Bronchial epithelial cell (primary cell): ENCODE measurements around the gene DHX58. TPM values are rescaled to one million over a fixed set of nuclear protein-coding genes. Genes with fewer than 3 reads are reported as not detected.

Experiments used
- DNase-seq: peaks from one replicate; pipeline ENCODE4 v3.0.0-alpha.2; 2010; ENCODE audit warnings: low read depth
- FAIRE-seq: peaks from 2 replicates; lab custom pipeline; 2011; peaks lifted over from hg19 to GRCh38; lab: Jason Lieb, UNC
- H3K27me3 ChIP-seq: 2 replicates; pipeline ENCODE4 v1.5.1; 2011; ENCODE audit warnings: low read length; ENCODE audit not compliant: control insufficient read depth, insufficient read depth
- H3K36me3 ChIP-seq: 2 replicates; pipeline ENCODE4 v1.5.1; 2011; ENCODE audit warnings: low read length; ENCODE audit not compliant: control insufficient read depth, insufficient read depth
- H3K4me3 ChIP-seq: 2 replicates; pipeline ENCODE4 v1.5.1; 2011; ENCODE audit warnings: mild to moderate bottlenecking, low read depth, low read length, control low read depth
- CTCF ChIP-seq: IDR thresholded peaks from 2 replicates; pipeline ENCODE4 v1.5.1; 2011; ENCODE audit warnings: mild to moderate bottlenecking, moderate library complexity, low read length, control low read depth, inconsistent platforms; ENCODE audit not compliant: insufficient read depth, severe bottlenecking
- total RNA-seq: library from RNA; depleted of rRNA; stranded (reverse); fragments of >200 nt; gene quantifications from 2 replicates; pipeline ENCODE4 v1.2.1, GENCODE V29; 2014

DHX58 gene
- total RNA-seq, 1 donor from 2014 or later: 5.0 TPM

GRCh38 chr17:42060231-42060630 lies 52.3 kb downstream of the DHX58 start:
- H3K36me3 ChIP-seq: no peaks in the 10 kb centered on the region
- H3K27me3 ChIP-seq: peaks cover 7% of the 10 kb centered on the region
- FAIRE-seq: no peak
- no peak overlapping the region for H3K4me3 ChIP-seq
- DNase-seq: no peak
- TF ChIP-seq CTCF: no peak

- no peak for FAIRE-seq
- Histone ChIP-seq H3K36me3 (no peaks in the 10 kb centered on the region), H3K27me3 (peaks cover 7% of the 10 kb centered on the region), H3K4me3 (no peak overlapping the region)
- TF ChIP-seq CTCF: no peak
- DNase-seq: no peak
Observed at GRCh38 chr17:42059815-42060214, 52.7 kb downstream of the DHX58 start.

GRCh38 chr17:42058063-42058462 lies 54.5 kb downstream of the DHX58 start:
- DNase-seq: no peak
- no peak for FAIRE-seq
- Histone ChIP-seq H3K36me3 (no peaks in the 10 kb centered on the region), H3K27me3 (peaks cover 5% of the 10 kb centered on the region), H3K4me3 (no peak overlapping the region)
- no peak for TF ChIP-seq CTCF

GRCh38 chr17:42056635-42057034 lies 55.9 kb downstream of the DHX58 start:
- no peak for DNase-seq
- Histone ChIP-seq H3K4me3 (no peak overlapping the region), H3K36me3 (no peaks in the 10 kb centered on the region), H3K27me3 (peaks cover 6% of the 10 kb centered on the region)
- FAIRE-seq: no peak
- TF ChIP-seq CTCF: no peak

- TF ChIP-seq CTCF: no peak
- no peak overlapping the region for H3K4me3 ChIP-seq
- peaks cover 6% of the 10 kb centered on the region for H3K27me3 ChIP-seq
- no peaks in the 10 kb centered on the region for H3K36me3 ChIP-seq
- FAIRE-seq (no peak), DNase-seq (no peak)
Observed at GRCh38 chr17:42055496-42055895, 57.0 kb downstream of the DHX58 start.

GRCh38 chr17:42055027-42055426 lies 57.5 kb downstream of the DHX58 start:
- FAIRE-seq (no peak), DNase-seq (no peak)
- TF ChIP-seq CTCF: no peak
- Histone ChIP-seq H3K27me3 (peaks cover 6% of the 10 kb centered on the region), H3K36me3 (no peaks in the 10 kb centered on the region), H3K4me3 (no peak overlapping the region)
